ENCODE measurements around the gene SETDB2. TPM values are rescaled to one million over a fixed set of nuclear protein-coding genes. Genes with fewer than 3 reads are reported as not detected.

Gene SETDB2
- polyA plus RNA-seq, 4 donors, result 13.3 to 22.4 (median 21.2) TPM

DNA sequence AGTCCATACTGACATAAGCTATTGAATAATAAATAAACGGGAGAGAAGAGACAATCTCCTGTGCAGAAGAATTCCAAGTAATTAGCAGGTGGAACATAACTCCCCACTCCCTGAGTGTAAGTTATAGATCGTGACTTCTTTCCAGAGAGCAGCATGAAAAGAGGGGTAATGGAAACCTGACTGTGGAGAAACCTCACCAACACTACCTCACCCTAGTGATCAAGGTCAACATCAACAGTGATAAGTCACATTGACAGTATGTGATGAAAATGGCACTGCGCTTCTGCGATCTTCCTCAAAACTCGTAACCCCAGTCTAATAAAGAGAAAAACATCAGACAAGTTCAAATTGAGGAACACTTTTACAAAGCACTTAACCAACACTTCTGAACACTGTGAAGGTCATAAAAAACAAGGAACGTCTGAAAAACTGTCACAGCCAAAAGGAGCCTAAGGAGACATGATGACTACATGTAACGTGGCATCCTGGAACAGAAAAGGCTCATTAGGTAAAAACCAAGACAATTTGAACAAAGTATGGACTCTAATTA is 20.0 kb upstream of the SETDB2 start:
- DNase-seq (ENCODE audit: low read depth in 4 of 4, low spot score in 3 of 4), result no peak

DNA sequence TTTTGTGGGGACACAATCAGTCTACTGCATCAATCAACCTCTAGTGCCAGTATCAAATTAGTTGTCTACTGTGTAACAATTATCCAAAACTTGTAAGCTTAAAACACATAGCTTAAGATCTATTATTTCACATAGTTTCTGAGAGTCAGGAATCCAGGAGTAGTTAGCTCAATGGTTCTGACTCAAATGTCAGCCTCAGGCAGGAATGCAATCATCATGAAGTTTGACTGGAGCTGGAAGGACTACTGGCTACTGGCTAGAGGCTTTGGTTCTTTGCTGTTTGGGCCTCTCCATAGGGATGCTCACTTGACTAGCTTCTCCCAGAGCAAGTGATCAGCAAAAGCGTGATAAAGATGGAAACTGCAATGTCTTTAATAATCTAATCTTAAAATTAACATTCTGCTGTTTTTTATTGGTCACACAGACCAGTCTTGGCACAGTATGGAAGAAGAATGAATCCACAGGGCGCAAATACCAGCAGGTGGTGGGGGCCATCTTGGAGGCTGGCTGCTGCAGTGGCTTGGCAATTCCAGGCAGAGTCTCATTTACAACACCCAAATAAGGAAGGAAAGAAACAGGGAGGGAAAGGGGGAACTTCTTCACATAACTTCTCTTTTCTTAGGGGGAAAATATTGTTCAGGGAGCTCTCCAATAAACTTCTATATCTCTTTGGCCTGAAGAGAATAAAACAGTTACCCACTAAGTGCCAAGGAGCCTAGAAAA is 15.9 kb upstream of the SETDB2 start:
- no peak for DNase-seq (ENCODE audit: low read depth in 4 of 4, low spot score in 3 of 4)

DNA sequence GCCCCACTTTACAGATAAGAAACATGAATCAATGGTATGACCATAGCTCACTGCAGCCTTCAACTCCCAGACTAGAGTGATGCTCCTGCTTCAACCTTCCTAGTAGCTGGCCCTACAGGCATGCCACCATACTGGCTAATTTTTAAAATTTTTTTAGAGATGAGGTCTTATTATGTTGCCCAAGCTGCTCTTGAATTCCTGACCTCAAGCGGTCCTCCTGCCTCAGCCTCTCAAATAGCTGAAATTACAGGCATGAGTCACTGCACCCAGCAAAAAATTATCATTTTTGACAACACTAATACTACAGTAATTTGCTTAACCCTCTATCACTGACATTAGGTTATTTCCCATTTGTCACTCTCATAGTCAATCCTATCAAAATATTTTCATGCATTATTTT is 15.0 kb upstream of the SETDB2 start:
- no peak for DNase-seq (ENCODE audit: low read depth in 4 of 4, low spot score in 3 of 4)

GRCh38 chr13:49435992-49436391 is 8.1 kb upstream of the SETDB2 start:
- DNase-seq (ENCODE audit: low read depth in 4 of 4, low spot score in 3 of 4), result no peak

GRCh38 chr13:49436890-49437289 is 7.2 kb upstream of the SETDB2 start:
- DNase-seq (ENCODE audit: low read depth in 4 of 4, low spot score in 3 of 4), result no peak

- DNase-seq (ENCODE audit: low read depth in 4 of 4, low spot score in 3 of 4), result no peak
These were observed 6.4 kb upstream of the SETDB2 start for GRCh38 chr13:49437705-49438104.

DNA sequence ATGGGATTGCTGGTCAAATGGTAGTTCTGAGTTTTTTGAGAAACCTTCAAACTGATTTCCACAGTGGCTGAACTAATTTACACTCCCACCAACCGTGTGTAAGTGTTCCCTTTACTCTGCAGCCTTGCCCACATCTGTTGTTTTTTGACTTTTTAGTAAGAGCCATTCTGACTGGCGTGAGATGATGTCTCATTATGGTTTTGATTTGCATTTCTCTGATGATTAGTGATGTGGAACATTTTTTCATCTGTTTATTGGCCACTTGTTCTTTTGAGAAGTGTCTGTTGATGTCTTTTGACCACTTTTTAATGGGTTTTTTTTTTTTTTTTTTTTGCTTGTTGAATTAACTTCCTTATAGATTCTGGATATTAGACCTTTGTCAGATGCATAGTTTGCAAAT is 4.5 kb upstream of the SETDB2 start:
- DNase-seq (ENCODE audit: low read depth in 4 of 4, low spot score in 3 of 4), result no peak

DNA sequence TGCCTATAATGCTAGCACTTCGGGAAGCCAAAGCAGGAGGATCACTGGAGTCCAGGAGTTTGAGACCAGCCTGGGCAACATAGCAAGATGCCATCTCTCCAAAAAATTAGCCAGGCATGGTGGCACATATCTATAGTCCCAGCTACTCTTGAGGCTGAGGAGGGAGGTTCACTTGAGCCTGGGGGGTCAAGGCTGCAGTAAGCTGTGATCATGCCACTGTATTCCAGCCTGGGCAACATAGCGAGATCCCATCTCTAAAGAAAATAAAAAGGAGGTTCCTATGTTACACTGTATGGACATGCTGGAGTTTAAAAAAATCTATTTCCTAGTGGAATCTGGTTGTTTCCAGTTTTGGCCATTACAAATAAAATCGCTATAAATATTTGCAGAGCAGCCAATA is 2.8 kb upstream of the SETDB2 start:
- no peak for DNase-seq (ENCODE audit: low read depth in 4 of 4, low spot score in 3 of 4)

DNA sequence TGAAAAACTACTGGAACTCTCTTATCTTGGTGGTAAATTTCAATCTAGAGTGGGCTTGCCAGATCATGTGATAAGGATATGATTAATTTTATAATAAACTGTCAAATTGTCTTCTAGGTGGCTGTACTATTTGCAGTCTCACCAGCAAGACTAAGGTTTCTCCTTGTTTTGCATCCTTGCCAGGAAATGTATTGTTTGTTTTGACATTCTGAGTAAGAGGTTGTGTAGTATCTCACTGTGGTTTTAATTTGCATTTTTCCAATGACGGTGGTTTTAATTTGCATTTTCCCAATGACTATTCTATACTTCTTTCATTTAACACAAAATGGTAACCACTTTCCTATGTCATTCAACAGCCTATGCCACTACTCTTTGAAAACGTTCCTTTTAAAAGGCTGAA is 2.2 kb upstream of the SETDB2 start:
- DNase-seq (ENCODE audit: low read depth in 4 of 4, low spot score in 3 of 4), result no peak

DNA sequence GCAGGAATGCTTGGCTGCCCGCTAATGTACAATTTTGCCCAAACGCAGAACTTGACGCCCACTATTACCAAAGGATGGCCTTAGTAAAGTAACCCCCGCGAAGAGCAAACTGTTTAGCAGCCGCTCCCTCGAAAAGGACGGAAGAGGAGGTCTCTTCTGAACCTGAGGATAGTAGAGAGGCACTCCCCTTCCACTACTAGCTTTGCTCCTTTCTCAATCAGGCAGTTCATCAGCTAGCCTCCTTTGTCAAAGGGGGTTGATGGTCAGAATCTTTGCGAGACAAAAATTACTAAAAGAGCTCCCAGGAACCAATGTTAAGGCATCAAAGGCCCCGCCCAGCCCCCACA is 744 bp upstream of the SETDB2 start:
- DNase-seq (ENCODE audit: low read depth in 4 of 4, low spot score in 3 of 4), result no peak

DNA sequence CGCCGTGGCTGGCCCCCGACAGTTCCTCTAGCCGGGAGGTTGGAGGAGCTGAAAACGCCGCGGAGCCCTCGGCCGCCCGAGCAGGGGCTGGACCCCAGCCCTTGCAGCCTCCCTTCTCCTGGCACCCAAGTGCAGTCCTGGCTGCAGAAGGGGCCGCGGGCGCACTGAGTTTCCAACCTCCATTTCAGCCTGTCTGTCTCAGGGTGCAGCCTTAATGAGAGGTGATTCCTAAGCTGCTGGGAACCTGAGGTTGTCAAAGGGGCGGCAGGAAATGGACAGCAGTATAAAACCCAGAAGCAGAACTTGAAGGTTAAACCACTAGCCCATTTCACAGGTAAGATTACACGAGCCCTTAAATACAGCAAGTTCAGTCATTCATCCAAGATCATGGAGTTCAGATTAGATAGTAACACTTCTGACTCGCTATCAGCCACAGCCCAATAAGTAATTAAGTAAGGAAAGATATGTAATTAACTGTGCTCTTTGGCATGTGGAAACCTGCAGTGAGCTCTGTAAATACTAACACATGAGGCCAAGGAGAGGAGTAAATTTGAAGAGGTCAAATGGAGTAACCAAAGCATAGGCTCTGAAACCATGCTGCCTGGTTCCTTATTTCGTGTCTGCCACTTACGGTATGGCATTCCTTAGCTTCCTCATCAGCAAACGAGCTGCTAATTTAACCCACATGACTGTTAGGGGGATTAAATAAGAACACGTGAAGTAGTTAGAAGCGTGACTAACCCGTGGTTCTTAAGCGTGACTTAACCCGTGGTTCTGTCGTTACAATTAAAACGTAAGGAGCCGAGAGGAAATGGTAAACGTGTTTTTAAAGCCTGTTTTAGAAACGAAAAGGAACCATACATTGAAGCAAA is 686 bp downstream of the SETDB2 start:
- DNase-seq (ENCODE audit: low read depth in 4 of 4, low spot score in 3 of 4), result peak in 2 of 4 donors; percentile 41 to 51

GRCh38 chr13:49446473-49446872 is 2.4 kb downstream of the SETDB2 start:
- DNase-seq (ENCODE audit: low read depth in 4 of 4, low spot score in 3 of 4), result no peak

DNA sequence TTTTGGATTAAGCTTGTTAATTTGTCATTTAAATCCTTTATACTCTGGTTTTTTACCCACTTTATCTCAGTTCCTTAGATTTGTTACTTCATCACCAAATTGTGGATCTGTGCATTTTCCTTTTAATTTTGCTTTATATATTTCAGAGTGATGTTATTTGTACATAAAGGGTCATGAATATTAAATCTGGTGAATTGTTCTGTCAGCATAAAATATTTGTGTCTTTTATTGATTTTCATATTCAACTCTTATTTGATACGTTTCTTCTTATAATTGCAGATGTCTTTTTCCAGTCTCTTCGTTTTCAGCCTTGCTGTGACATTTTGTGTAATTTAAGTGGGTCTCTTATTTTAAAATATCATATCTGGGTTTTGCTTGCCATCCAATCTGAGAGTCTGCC is 4.7 kb downstream of the SETDB2 start:
- DNase-seq (ENCODE audit: low read depth in 4 of 4, low spot score in 3 of 4), result no peak

DNA sequence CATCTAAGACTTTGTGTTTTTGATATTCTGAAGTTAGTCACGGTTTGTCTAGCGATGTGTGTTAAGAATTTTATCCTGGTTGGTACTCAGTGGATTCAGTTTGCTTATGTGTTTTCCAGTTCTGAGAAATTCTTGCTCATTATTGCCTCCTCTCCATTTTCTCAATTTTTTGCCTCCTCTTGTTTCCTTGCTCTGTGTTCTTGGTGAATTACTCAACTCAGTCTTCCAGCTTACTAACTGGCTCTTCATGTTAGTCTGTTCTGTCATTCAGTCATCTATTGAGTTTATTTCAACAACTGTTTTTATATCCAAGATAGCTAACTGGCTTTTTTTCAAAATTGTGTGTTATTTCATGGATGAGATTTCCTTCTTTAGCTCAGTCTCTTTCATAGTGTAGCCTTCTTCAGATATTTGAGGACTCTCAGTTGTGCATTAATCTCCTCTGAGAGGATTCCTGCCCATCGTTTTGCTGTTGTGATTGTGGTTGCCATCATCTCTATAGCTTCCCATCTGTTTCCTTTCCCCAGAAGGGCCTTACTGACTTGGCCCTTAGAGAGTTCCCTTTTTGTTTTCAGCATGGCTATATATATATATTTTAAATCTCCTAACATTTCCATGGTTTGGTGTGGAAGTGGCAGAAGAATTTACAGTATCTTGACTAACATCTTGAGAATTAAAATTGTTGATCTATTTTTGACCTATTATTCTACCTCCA is 6.2 kb downstream of the SETDB2 start:
- no peak for DNase-seq (ENCODE audit: low read depth in 4 of 4, low spot score in 3 of 4)

- no peak for DNase-seq (ENCODE audit: low read depth in 4 of 4, low spot score in 3 of 4)
These were observed 8.8 kb downstream of the SETDB2 start for GRCh38 chr13:49452725-49453457.

- DNase-seq (ENCODE audit: low read depth in 4 of 4, low spot score in 3 of 4), result no peak
These were observed 9.4 kb downstream of the SETDB2 start for GRCh38 chr13:49453465-49453864.

GRCh38 chr13:49454388-49455006 is 10.4 kb downstream of the SETDB2 start:
- DNase-seq (ENCODE audit: low read depth in 4 of 4, low spot score in 3 of 4), result no peak

GRCh38 chr13:49455007-49455398 is 10.9 kb downstream of the SETDB2 start:
- no peak for DNase-seq (ENCODE audit: low read depth in 4 of 4, low spot score in 3 of 4)

- DNase-seq (ENCODE audit: low read depth in 4 of 4, low spot score in 3 of 4), result no peak
These were observed 12.1 kb downstream of the SETDB2 start for GRCh38 chr13:49456156-49456555.

DNA sequence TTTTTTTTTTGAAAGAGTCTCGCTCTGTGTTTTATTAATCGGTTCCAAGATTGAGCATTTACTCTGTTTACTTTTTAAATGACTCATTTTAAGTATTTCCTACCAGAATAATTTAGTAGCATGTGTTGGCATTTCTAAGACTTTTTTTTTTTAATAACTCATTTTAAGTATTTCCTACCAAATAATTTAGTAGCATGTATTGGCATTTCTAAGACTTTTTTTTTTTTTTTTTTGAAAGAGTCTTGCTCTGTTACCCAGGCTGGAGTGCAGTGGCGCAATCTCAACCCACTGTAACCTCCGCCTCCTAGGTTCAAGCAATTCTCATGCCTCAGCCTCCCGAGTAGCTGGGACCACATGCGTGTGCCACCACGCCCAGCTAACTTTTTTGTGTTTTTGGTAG is 13.1 kb downstream of the SETDB2 start:
- no peak for DNase-seq (ENCODE audit: low read depth in 4 of 4, low spot score in 3 of 4)

Data from left renal pelvis (tissue), 4 donors.